CD4-positive, alpha-beta T cell (primary cell): ENCODE data around the gene STX8. TPM values are rescaled to one million over a fixed set of nuclear protein-coding genes. Genes with fewer than 3 reads are reported as not detected.
"Not testable (repeated sequence)": the region's sequence is repeated elsewhere in the genome, so short reads cannot be mapped to it uniquely, and the experiment has no call there.

Source experiments
- ATAC-seq: fragments of 200-7000 bp; cut with Tn5 transposase; one replicate; pipeline ENCODE4 v1.10.0; 2022; ENCODE audit warnings: mild to moderate bottlenecking; ENCODE audit not compliant: poor library complexity
- CTCF ChIA-PET: fragments of 350-600 bp; sonication (Branson Sonifier 250); formaldehyde crosslinking; loops from one replicate; lab custom pipeline; 2021; ENCODE audit warnings: antibody characterized with exemption, inconsistent platforms; lab: Charles Lee
- POLR2A ChIA-PET: fragments of 350-600 bp; sonication (Branson Sonifier 250); formaldehyde crosslinking; loops from one replicate; lab custom pipeline; 2021; ENCODE audit warnings: antibody characterized with exemption, inconsistent platforms; lab: Charles Lee
- DNase-seq, 14 experiments: peaks; one replicate each; pipeline ENCODE4 v3.0.0-alpha.2; 2013 to 2020; ENCODE audit warnings: mixed read lengths in 2 of 14
- H3K27ac ChIP-seq, 2 donors: one replicate each; pipeline versions ENCODE4 v1.5.1 to v1.7.0; 2013; ENCODE audit warnings: low read length in 2 of 2, low read depth in 1 of 2, mild to moderate bottlenecking in 1 of 2
- H3K27me3 ChIP-seq, 2 experiments: 1 replicate in 1 of 2; 2 replicates in 1 of 2; pipeline versions ENCODE4 v1.6.1 to v1.7.0; 2013; ENCODE audit warnings: low read length in 2 of 2, control low read depth in 1 of 2, mild to moderate bottlenecking in 1 of 2, moderate library complexity in 1 of 2; ENCODE audit not compliant: insufficient read depth in 2 of 2, control insufficient read depth in 1 of 2
- H3K36me3 ChIP-seq: one replicate; pipeline ENCODE4 v1.6.1; 2013; ENCODE audit warnings: low read length, control low read depth; ENCODE audit not compliant: insufficient read depth
- H3K4me1 ChIP-seq: one replicate; pipeline ENCODE4 v1.6.1; 2013; ENCODE audit warnings: low read length, control low read depth; ENCODE audit not compliant: insufficient read depth
- H3K4me3 ChIP-seq: one replicate; pipeline ENCODE4 v1.5.1; 2013; ENCODE audit warnings: mild to moderate bottlenecking, low read length, moderate library complexity
- H3K9me3 ChIP-seq, 2 experiments: 1 replicate in 1 of 2; 2 replicates in 1 of 2; pipeline versions ENCODE4 v1.6.1 to v1.7.0; 2013; ENCODE audit warnings: low read length in 2 of 2, mild to moderate bottlenecking in 2 of 2, control low read depth in 1 of 2, moderate library complexity in 1 of 2; ENCODE audit not compliant: control insufficient read depth in 1 of 2, insufficient read depth in 1 of 2
- H3K27ac Mint-ChIP-seq: one replicate; pipeline ENCODE4 v1.8.0; 2020; ENCODE audit warnings: mixed read lengths
- H3K27me3 Mint-ChIP-seq: one replicate; pipeline ENCODE4 v1.8.0; 2021; ENCODE audit warnings: mixed read lengths
- H3K36me3 Mint-ChIP-seq: one replicate; pipeline ENCODE4 v1.8.0; 2021; ENCODE audit warnings: low read depth, mixed read lengths
- H3K4me1 Mint-ChIP-seq: one replicate; pipeline ENCODE4 v1.8.0; 2021; ENCODE audit warnings: low read depth, mixed read lengths
- H3K4me3 Mint-ChIP-seq: one replicate; pipeline ENCODE4 v1.8.0; 2020; ENCODE audit warnings: mild to moderate bottlenecking, mixed read lengths
- H3K9me3 Mint-ChIP-seq: one replicate; pipeline ENCODE4 v1.8.0; 2020; ENCODE audit warnings: mixed read lengths
- intact Hi-C, 2 experiments: fragments of 100-400 bp; cut with DNase I in 1 of 2; cut with micrococcal nuclease in 1 of 2; formaldehyde crosslinking; loops; one replicate each; pipeline versions ENCODE4 v1.15.1 to v1.9.0; 2023 to 2025; cut with DNase I, micrococcal nuclease
- total RNA-seq, 174 experiments: library from RNA in 2 of 174; stranded (reverse) in 2 of 174; gene quantifications; one replicate each; pipeline ENCODE4 v1.2.3 and lab custom pipeline; 2021 to 2026
- TF ChIP-seq, protein P1 (sequence below): fragments of 200-600 bp; IDR thresholded peaks from one replicate; pipeline ENCODE4 v1.8.0; 2022; ENCODE audit warnings: antibody characterized with exemption, mild to moderate bottlenecking

The STX8 gene
- total RNA-seq, 2 experiments from 2014 or later, result 52.2 to 63.2 TPM

DNA sequence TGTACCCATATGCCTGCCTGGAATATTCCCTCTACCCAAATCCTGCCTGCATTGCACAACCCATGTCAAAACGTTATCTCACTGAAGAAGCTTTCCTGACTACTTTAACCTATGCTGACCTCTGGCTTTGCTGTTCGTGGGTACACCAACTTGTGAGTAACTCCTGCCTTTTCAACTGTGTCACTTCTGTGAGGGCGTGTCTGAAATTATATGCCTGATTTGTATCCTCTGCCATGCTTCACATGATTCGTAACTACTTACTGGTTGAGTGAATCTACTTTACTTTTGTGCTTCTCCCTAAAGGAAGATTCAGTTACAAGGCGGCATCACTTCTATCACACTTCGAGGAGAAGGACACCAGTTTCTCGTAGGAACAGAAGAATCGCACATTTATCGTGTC, 36.4 kb upstream of the STX8 start:
- no peaks in the 10 kb centered on the region for H3K4me1 ChIP-seq
- Mint-ChIP-seq H3K27me3 (peaks cover 17% of the 10 kb centered on the region), H3K4me3 (no peak overlapping the region), H3K9me3 (no peaks in the 10 kb centered on the region), H3K4me1 (no peaks in the 10 kb centered on the region), H3K36me3 (no peaks in the 10 kb centered on the region), H3K27ac (no peak overlapping the region)
- ChIA-PET CTCF (no interaction called here), POLR2A (no interaction called here)
- no peaks in the 10 kb centered on the region for H3K9me3 ChIP-seq
- no peak overlapping the region for H3K4me3 ChIP-seq
- H3K27me3 ChIP-seq, result no peaks in the 10 kb centered on the region
- intact Hi-C loops, result no loop called here
- H3K27ac ChIP-seq, result no peak overlapping the region
- ATAC-seq (no peak), DNase-seq (no peak)
- no peaks in the 10 kb centered on the region for H3K36me3 ChIP-seq
- TF ChIP-seq, protein P1, sequence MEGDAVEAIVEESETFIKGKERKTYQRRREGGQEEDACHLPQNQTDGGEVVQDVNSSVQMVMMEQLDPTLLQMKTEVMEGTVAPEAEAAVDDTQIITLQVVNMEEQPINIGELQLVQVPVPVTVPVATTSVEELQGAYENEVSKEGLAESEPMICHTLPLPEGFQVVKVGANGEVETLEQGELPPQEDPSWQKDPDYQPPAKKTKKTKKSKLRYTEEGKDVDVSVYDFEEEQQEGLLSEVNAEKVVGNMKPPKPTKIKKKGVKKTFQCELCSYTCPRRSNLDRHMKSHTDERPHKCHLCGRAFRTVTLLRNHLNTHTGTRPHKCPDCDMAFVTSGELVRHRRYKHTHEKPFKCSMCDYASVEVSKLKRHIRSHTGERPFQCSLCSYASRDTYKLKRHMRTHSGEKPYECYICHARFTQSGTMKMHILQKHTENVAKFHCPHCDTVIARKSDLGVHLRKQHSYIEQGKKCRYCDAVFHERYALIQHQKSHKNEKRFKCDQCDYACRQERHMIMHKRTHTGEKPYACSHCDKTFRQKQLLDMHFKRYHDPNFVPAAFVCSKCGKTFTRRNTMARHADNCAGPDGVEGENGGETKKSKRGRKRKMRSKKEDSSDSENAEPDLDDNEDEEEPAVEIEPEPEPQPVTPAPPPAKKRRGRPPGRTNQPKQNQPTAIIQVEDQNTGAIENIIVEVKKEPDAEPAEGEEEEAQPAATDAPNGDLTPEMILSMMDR, result no peak

DNA sequence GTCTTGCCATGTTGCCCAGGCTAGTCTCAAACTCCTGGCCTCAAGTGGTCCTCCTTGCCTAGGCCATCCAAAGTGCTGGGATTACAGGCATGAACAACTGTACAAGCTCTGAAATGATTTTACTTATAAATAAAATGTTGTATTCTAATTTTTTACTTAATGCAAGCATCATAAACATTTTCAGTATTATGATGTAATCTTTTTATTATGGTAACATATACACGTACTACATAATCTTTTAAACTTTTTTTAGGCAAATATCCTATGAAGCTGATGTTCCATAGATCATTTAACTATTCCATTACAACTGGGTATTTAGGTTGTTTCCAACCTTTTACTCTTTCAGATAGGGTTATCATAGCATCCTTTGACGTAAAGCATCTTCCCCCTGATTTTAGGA, 35.9 kb upstream of the STX8 start:
- H3K4me1 ChIP-seq, result no peaks in the 10 kb centered on the region
- H3K27ac ChIP-seq, result no peak overlapping the region
- intact Hi-C loops, result no loop called here
- H3K27ac Mint-ChIP-seq, result no peak overlapping the region
- no peak overlapping the region for H3K4me3 Mint-ChIP-seq
- H3K9me3 Mint-ChIP-seq, result no peaks in the 10 kb centered on the region
- no peak for DNase-seq
- no peaks in the 10 kb centered on the region for H3K36me3 ChIP-seq
- H3K27me3 Mint-ChIP-seq, result peaks cover 17% of the 10 kb centered on the region
- no peaks in the 10 kb centered on the region for H3K9me3 ChIP-seq
- ChIA-PET CTCF (no interaction called here), POLR2A (no interaction called here)
- H3K4me1 Mint-ChIP-seq, result no peaks in the 10 kb centered on the region
- no peaks in the 10 kb centered on the region for H3K27me3 ChIP-seq
- no peaks in the 10 kb centered on the region for H3K36me3 Mint-ChIP-seq
- no peak overlapping the region for H3K4me3 ChIP-seq
- no peak for ATAC-seq
- TF ChIP-seq, protein P1, result no peak

DNA sequence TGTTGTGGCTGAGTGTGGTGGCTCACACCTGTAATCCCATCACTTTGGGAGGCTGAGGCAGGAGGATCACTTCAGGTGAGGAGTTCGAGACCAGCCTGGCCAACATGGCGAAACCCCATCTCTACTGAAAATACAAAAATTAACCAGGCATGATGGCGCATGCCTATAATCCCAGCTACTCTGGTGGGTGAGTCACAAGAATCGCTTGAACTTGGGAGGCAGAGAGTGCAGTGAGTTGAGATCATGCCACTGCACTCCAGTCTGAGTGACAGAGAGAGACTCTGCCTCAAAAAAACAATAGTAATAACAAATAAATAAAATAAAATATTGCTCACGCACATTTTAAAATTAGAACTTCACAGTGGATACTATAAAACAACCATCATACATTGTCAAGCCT, 31.4 kb upstream of the STX8 start:
- H3K4me1 ChIP-seq, CTCF ChIA-PET, H3K4me3 Mint-ChIP-seq, POLR2A ChIA-PET, H3K4me1 Mint-ChIP-seq, H3K27me3 ChIP-seq, ATAC-seq, intact Hi-C loops, H3K9me3 Mint-ChIP-seq, H3K36me3 Mint-ChIP-seq, DNase-seq, H3K27ac ChIP-seq, H3K27ac Mint-ChIP-seq, H3K9me3 ChIP-seq, H3K36me3 ChIP-seq, H3K4me3 ChIP-seq: not testable (repeated sequence)
- H3K27me3 Mint-ChIP-seq, result peaks cover 18% of the 10 kb centered on the region

DNA sequence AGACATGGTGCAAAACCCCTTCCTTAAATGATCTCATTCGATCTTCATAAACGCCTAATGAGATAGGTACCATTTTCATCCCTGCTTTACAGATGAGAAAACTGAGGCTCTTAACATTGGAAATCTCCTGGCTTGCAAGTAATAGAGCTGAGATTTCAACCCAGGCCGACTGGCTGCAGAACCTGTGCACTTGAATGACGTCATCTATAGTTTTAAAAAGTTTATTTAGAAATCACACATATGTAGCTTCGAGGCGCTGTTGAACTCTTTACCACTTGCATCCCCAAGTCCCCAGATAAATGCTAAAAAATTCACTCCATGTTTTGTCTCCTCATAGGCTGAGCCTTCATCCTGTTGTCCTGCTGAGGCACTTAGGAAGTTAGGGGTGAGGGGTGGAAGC, 30.8 kb upstream of the STX8 start:
- no peaks in the 10 kb centered on the region for H3K9me3 ChIP-seq
- TF ChIP-seq, protein P1, result no peak
- H3K27me3 ChIP-seq, result no peaks in the 10 kb centered on the region
- Mint-ChIP-seq H3K27ac (no peak overlapping the region), H3K9me3 (no peaks in the 10 kb centered on the region), H3K36me3 (no peaks in the 10 kb centered on the region), H3K4me1 (no peaks in the 10 kb centered on the region), H3K27me3 (peaks cover 18% of the 10 kb centered on the region), H3K4me3 (no peak overlapping the region)
- H3K36me3 ChIP-seq, result no peaks in the 10 kb centered on the region
- DNase-seq (no peak), ATAC-seq (no peak)
- no peaks in the 10 kb centered on the region for H3K4me1 ChIP-seq
- CTCF ChIA-PET, result no interaction called here
- H3K4me3 ChIP-seq, result no peak overlapping the region
- POLR2A ChIA-PET, result no interaction called here
- no peak overlapping the region for H3K27ac ChIP-seq
- intact Hi-C loops, result no loop called here

DNA sequence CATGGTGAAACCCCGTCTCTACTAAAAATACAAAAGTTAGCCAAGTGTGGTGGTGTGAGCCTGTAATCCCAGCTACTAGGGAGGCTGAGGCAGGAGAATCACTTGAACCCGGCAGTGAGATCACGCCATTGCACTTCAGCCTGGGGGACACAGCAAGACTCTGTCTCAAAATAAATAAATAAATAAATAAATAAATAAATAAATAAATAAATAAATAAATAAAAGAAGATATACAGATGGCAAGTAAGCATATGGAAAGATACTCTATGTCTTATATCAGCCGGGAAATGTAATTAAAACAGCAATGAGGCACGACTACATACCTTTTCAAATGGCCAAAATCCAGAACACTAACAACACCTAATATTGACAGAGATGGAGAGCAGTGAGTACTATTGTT, 29.0 kb upstream of the STX8 start:
- ATAC-seq, H3K9me3 Mint-ChIP-seq, H3K4me3 ChIP-seq, DNase-seq, H3K9me3 ChIP-seq, H3K4me1 Mint-ChIP-seq, H3K4me1 ChIP-seq, H3K27ac Mint-ChIP-seq, H3K27ac ChIP-seq, CTCF ChIA-PET, H3K27me3 ChIP-seq, H3K36me3 Mint-ChIP-seq, H3K4me3 Mint-ChIP-seq, POLR2A ChIA-PET, H3K36me3 ChIP-seq, intact Hi-C loops: not testable (repeated sequence)
- peaks cover 11% of the 10 kb centered on the region for H3K27me3 Mint-ChIP-seq
